Activated CD8-positive, alpha-beta memory T cell treated with anti-CD3 and anti-CD28 coated beads for 48 hours (primary cell): Measurements from ENCODE around the gene PDE4C.

Source experiments
- DNase-seq, 3 experiments: peaks; one replicate each; pipeline ENCODE4 v3.0.0-alpha.2; 2020; ENCODE audit warnings: low read depth in 2 of 3, low spot score in 2 of 3

The PDE4C gene

GRCh38 chr19:18254546-18255503 is 28.6 kb upstream of the PDE4C start:
- no peak for DNase-seq

- DNase-seq, result no peak
Observed at GRCh38 chr19:18253716-18254115, 27.5 kb upstream of the PDE4C start.

GRCh38 chr19:18253130-18253529 is 26.9 kb upstream of the PDE4C start:
- DNase-seq, result no peak

- no peak for DNase-seq
Observed at GRCh38 chr19:18252370-18252717, 26.1 kb upstream of the PDE4C start.

GRCh38 chr19:18251587-18252369 is 25.5 kb upstream of the PDE4C start:
- DNase-seq, result peak; percentile 39 to 89 (median 85)

- DNase-seq, result no peak
Observed at GRCh38 chr19:18249834-18250233, 23.6 kb upstream of the PDE4C start.

GRCh38 chr19:18245297-18245696 is 19.1 kb upstream of the PDE4C start:
- DNase-seq, result no peak

GRCh38 chr19:18239303-18239702 is 13.1 kb upstream of the PDE4C start:
- no peak for DNase-seq

- DNase-seq, result no peak
Observed at GRCh38 chr19:18234194-18234593, 8.0 kb upstream of the PDE4C start.

GRCh38 chr19:18233224-18233825 is 7.1 kb upstream of the PDE4C start:
- no peak for DNase-seq

- no peak for DNase-seq
Observed at GRCh38 chr19:18232540-18233223, 6.4 kb upstream of the PDE4C start.

- DNase-seq, result no peak
Observed at GRCh38 chr19:18231775-18232174, 5.5 kb upstream of the PDE4C start.

GRCh38 chr19:18230941-18231734 is 4.9 kb upstream of the PDE4C start:
- DNase-seq, result no peak

- no peak for DNase-seq
Observed at GRCh38 chr19:18229915-18230314, 3.7 kb upstream of the PDE4C start.

- no peak for DNase-seq
Observed at GRCh38 chr19:18229474-18229873, 3.2 kb upstream of the PDE4C start.

GRCh38 chr19:18227781-18228271 is 1.6 kb upstream of the PDE4C start:
- DNase-seq, result no peak

- no peak for DNase-seq
Observed at GRCh38 chr19:18226956-18227780, 930 bp upstream of the PDE4C start.

GRCh38 chr19:18225355-18225701 is 910 bp downstream of the PDE4C start:
- no peak for DNase-seq

GRCh38 chr19:18224525-18225354 is 1.5 kb downstream of the PDE4C start:
- peak; percentile 62 to 78 (median 78) for DNase-seq
